Mucosa of stomach (tissue), 1 donor: ENCODE data around the gene ZNRF3.

Source experiments
- H3K27me3 ChIP-seq: one replicate; pipeline ENCODE4 v1.7.0; 2013; ENCODE audit warnings: mild to moderate bottlenecking, low read length; ENCODE audit not compliant: control insufficient read depth, insufficient read depth
- H3K36me3 ChIP-seq: one replicate; pipeline ENCODE4 v1.7.0; 2013; ENCODE audit warnings: low read length; ENCODE audit not compliant: control insufficient read depth, insufficient read depth
- H3K4me1 ChIP-seq: one replicate; pipeline ENCODE4 v1.7.0; 2013; ENCODE audit warnings: mild to moderate bottlenecking, low read length; ENCODE audit not compliant: control insufficient read depth, insufficient read depth
- H3K4me3 ChIP-seq: one replicate; pipeline ENCODE4 v1.7.0; 2013; ENCODE audit warnings: low read length
- H3K9ac ChIP-seq: one replicate; pipeline ENCODE4 v1.7.0; 2013; ENCODE audit warnings: mild to moderate bottlenecking, low read length, moderate library complexity
- H3K9me3 ChIP-seq: one replicate; pipeline ENCODE4 v1.7.0; 2013; ENCODE audit warnings: mild to moderate bottlenecking, low read length, moderate library complexity; ENCODE audit not compliant: control insufficient read depth
- donor health status: Pancreatic carcinoma.

ZNRF3 gene

DNA sequence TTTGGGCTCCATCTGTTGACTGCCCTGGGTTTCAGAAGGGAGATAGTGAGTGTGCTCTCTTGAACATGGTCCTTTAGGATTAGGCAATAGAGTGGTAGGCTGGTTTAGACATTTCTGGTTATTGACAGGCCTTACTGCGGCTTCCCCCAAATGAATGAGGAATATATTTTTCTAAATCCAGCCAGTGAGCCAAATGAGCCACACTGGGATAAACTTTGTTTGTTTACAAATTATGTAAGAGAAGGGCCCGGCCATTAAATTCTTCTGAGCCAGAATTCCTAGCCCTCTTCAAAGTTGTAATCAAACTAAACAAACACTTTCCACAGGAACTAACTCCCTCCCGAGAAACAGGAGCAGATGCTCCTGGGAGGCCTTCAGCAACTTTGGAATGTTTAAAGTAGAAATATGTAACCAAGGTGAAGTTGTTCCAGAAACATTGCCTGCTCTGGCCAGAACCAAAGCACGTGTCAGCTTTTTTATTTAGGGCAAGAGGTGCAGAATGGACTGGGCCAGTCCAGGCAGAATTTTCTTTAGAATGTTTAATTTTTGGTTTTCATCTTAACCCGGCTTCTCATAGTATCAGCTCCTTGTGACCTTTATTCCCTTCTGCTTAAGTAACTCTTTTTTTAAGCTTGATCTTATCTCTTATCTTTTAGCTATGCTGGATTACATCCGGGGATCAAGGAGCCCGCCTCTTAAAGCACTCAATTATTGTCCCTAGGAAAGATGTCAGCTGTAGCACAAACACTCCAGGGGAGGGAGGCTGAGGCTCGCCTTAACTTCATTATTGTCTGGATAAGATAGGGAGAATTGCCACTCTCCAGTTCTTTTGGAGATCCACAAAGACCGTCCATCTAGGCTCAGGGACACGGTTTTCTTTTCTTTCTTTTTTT is 28.7 kb downstream of the ZNRF3 start:
- Histone ChIP-seq H3K4me3 (no peak overlapping the region), H3K36me3 (no peaks in the 10 kb centered on the region), H3K9me3 (no peaks in the 10 kb centered on the region), H3K27me3 (peaks cover 1% of the 10 kb centered on the region), H3K4me1 (peaks cover 16% of the 10 kb centered on the region), H3K9ac (no peak overlapping the region)

DNA sequence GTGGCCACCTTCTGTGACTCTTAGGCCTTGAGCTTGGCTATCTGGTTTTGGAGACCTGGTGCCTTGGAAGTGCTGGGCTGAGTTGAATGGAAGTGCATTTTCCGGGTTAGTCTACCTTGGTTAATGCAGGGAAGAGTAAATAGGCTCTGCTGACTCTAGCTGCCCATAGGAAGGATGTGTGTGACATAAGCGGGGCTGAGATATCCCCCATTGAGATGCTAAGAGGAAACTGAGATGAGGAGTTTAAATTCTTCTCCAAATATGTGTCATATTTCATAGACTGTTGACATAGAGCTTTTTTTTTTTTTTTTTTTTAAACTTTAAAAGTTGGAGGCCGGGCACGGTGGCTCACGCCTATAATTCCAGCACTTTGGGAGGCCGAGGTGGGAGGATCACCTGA is 30.8 kb downstream of the ZNRF3 start:
- no peak overlapping the region for H3K4me3 ChIP-seq
- peaks cover 32% of the 10 kb centered on the region for H3K4me1 ChIP-seq
- peaks cover 4% of the 10 kb centered on the region for H3K27me3 ChIP-seq
- H3K36me3 ChIP-seq = no peaks in the 10 kb centered on the region
- no peaks in the 10 kb centered on the region for H3K9me3 ChIP-seq
- no peak overlapping the region for H3K9ac ChIP-seq

GRCh38 chr22:28915969-28916368 is 32.6 kb downstream of the ZNRF3 start:
- H3K4me3 ChIP-seq = no peak overlapping the region
- peaks cover 4% of the 10 kb centered on the region for H3K27me3 ChIP-seq
- H3K4me1 ChIP-seq = peaks cover 26% of the 10 kb centered on the region
- H3K36me3 ChIP-seq = no peaks in the 10 kb centered on the region
- H3K9ac ChIP-seq = no peak overlapping the region
- H3K9me3 ChIP-seq = no peaks in the 10 kb centered on the region

- Histone ChIP-seq H3K4me3 (no peak overlapping the region), H3K9ac (peak overlapping the region; percentile 24), H3K4me1 (peaks cover 27% of the 10 kb centered on the region), H3K27me3 (peaks cover 4% of the 10 kb centered on the region), H3K36me3 (no peaks in the 10 kb centered on the region), H3K9me3 (no peaks in the 10 kb centered on the region)
These were observed 34.6 kb downstream of the ZNRF3 start for GRCh38 chr22:28917747-28918549.

- no peak overlapping the region for H3K9ac ChIP-seq
- no peak overlapping the region for H3K4me3 ChIP-seq
- H3K4me1 ChIP-seq = peaks cover 27% of the 10 kb centered on the region
- peaks cover 4% of the 10 kb centered on the region for H3K27me3 ChIP-seq
- H3K36me3 ChIP-seq = no peaks in the 10 kb centered on the region
- H3K9me3 ChIP-seq = no peaks in the 10 kb centered on the region
These were observed 35.3 kb downstream of the ZNRF3 start for GRCh38 chr22:28918550-28919271.

GRCh38 chr22:28920757-28921584 is 37.6 kb downstream of the ZNRF3 start:
- H3K27me3 ChIP-seq = peaks cover 8% of the 10 kb centered on the region
- H3K9me3 ChIP-seq = no peaks in the 10 kb centered on the region
- no peak overlapping the region for H3K9ac ChIP-seq
- no peaks in the 10 kb centered on the region for H3K36me3 ChIP-seq
- no peak overlapping the region for H3K4me3 ChIP-seq
- peaks cover 31% of the 10 kb centered on the region for H3K4me1 ChIP-seq

GRCh38 chr22:28921585-28921879 is 38.2 kb downstream of the ZNRF3 start:
- Histone ChIP-seq H3K9ac (no peak overlapping the region), H3K36me3 (no peaks in the 10 kb centered on the region), H3K4me1 (peaks cover 31% of the 10 kb centered on the region), H3K27me3 (peaks cover 8% of the 10 kb centered on the region), H3K9me3 (no peaks in the 10 kb centered on the region), H3K4me3 (no peak overlapping the region)

DNA sequence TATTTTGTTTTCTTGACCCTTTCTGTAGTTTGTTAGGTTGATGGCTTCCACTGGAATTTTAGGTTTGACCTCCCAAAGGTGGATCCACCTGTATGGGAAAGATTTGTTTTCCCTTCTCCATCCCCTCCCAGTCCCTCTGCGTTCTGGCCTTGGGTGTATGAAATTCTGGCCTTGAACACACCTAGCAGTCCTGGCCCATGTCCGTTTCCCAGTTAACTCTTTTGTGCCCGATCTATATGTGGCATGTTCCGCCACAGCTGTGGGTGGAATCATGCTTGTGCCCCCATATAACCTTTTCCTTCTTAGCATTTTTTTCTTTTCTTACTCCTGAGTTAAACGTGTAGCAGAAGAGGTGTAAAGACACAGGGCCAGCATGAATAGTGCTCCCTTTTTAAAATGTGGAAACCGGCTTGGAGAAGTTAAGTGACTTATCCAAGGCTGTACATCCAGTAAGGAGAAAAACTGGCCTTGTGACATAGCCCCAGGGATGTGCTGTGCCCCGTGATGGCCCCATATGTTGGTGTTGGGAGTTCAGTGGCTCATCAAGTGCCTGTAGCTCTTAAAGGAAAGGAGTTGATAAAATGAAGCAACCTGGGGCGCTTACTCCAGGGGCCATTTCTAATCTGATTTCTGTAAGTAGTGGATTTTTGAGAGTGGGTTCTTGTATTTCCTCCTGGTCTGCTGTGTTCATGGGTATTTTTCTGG is 39.3 kb downstream of the ZNRF3 start:
- H3K27me3 ChIP-seq = peaks cover 4% of the 10 kb centered on the region
- H3K4me1 ChIP-seq = peaks cover 24% of the 10 kb centered on the region
- no peak overlapping the region for H3K9ac ChIP-seq
- no peaks in the 10 kb centered on the region for H3K36me3 ChIP-seq
- no peak overlapping the region for H3K4me3 ChIP-seq
- no peaks in the 10 kb centered on the region for H3K9me3 ChIP-seq

DNA sequence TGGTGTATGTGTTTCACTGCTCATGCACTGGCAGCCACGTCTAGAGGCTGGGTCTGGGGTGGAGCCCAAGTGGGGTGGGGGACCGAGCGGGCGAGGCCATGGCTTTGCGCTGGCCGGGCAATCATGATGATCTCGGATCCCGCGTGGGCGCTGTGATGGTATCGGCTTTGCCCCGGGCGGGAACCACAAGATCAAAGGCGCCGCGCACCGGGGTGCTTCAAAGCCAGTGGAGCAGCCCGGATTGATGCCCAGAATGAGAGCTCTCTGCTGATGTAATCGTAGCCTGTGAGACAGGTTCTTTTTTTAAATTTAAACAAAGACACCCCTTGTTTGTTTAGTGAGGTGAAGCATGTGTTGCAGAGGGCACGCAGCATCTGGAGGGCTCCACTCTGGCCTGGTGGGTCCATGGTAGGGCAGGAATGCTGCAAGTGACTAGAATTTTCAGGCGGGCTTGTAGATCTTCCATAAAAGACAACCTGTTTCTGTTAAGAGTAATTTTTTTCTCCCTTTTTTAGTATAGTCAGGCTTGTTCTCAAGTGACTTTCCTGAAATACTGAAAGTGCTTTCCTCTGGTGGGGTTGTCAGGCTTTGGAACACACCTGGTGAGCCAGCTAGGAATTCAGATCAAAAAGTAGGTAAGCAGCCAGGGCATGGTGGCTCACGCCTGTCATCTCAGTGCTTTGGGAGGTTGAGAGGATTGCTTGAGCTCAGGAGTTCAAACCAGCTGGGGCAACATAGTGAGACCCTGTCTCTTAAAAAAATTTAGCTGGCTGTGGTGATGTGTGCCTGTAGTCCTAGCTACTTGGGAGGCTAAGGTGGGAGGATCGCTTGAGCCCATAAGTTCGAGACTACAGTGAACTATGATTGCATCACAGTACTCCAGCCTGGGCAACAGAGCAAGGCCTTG is 40.7 kb downstream of the ZNRF3 start:
- Histone ChIP-seq H3K4me1 (peaks cover 10% of the 10 kb centered on the region), H3K4me3 (no peak overlapping the region), H3K9me3 (no peaks in the 10 kb centered on the region), H3K27me3 (peaks cover 4% of the 10 kb centered on the region), H3K9ac (no peak overlapping the region), H3K36me3 (no peaks in the 10 kb centered on the region)

- no peaks in the 10 kb centered on the region for H3K36me3 ChIP-seq
- H3K4me1 ChIP-seq = peaks cover 19% of the 10 kb centered on the region
- H3K4me3 ChIP-seq = no peak overlapping the region
- H3K9me3 ChIP-seq = no peaks in the 10 kb centered on the region
- H3K9ac ChIP-seq = no peak overlapping the region
- H3K27me3 ChIP-seq = peaks cover 4% of the 10 kb centered on the region
These were observed 42.5 kb downstream of the ZNRF3 start for GRCh38 chr22:28925916-28926315.
